ENCODE data around the gene ARHGAP8. TPM values are rescaled to one million over a fixed set of nuclear protein-coding genes. Genes with fewer than 3 reads are reported as not detected.

The ARHGAP8 gene
- total and polyA plus RNA-seq, 12 donors: 0.17 to 0.53 (median 0.33) TPM; not detected in 5

DNA sequence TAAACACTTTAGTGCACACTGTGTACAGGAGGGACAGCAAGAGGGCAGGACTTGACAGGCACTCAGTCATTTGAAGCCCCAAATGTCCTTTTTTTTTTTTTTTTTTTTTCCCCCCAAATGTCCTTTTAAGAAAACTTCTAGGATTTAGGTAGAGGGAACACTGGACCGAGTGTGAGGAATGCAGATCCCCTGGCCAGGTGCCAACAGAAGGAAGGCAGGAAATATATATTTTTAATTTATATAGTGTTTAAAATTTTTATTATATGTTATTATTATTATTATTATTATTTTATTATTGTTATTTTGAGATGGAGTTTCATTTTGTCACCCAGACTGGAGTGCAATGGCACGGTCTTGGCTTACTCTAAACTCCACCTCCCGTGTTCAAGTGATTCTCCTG lies 35.5 kb downstream of the ARHGAP8 start:
- WGBS, 2 donors: 73 to 75% methylated on average over 3 of the region's 3 CpGs
- ATAC-seq (no peak), DNase-seq (no peak)
- Histone ChIP-seq H3K27me3 (peaks cover 0 to 16% (median 0%) of the 10 kb centered on the region in 7 donors), H3K4me3 (no peak overlapping the region), H3K9me3 (peaks cover 0 to 10% (median 0%) of the 10 kb centered on the region in 11 donors), H3K36me3 (no peaks in the 10 kb centered on the region), H3K4me1 (no peaks in the 10 kb centered on the region), H3K27ac (no peak overlapping the region)
- intact Hi-C loops (cut with DNase I): no loop called here
- no peak for TF ChIP-seq CTCF (IDR thresholded peaks at IDR 0.05)

DNA sequence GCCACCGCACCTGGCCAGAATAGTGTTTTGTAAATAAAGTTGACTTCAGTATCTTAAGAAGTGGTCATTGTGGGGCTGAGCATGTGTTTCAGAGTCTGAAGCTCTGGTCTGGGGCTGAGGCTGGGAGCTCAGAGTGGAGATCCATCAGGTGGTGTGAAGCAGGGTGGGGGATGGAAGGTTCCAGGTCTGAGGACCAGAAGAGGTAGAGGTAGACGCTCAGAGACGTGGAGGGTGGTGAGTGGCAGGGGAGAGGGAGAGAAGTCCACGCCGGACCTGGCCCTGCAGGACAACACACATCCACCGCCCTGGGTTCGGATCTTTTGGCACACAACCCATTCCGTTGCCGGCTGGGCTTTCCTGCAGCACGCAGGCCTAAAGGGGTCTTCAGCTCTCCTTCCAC lies 40.7 kb downstream of the ARHGAP8 start:
- H3K36me3 ChIP-seq: no peaks in the 10 kb centered on the region
- no peak for TF ChIP-seq CTCF (IDR thresholded peaks at IDR 0.05)
- no peak for DNase-seq
- WGBS, 2 donors: 79 to 81% methylated on average over 10 of the region's 10 CpGs
- ATAC-seq: no peak
- H3K27me3 ChIP-seq: peaks cover 0 to 25% (median 19%) of the 10 kb centered on the region in 7 donors
- intact Hi-C loops (cut with DNase I): no loop called here
- H3K9me3 ChIP-seq: peaks cover 0 to 10% (median 0%) of the 10 kb centered on the region in 11 donors
- H3K4me3 ChIP-seq: no peak overlapping the region
- H3K27ac ChIP-seq: no peak overlapping the region
- H3K4me1 ChIP-seq: no peaks in the 10 kb centered on the region

DNA sequence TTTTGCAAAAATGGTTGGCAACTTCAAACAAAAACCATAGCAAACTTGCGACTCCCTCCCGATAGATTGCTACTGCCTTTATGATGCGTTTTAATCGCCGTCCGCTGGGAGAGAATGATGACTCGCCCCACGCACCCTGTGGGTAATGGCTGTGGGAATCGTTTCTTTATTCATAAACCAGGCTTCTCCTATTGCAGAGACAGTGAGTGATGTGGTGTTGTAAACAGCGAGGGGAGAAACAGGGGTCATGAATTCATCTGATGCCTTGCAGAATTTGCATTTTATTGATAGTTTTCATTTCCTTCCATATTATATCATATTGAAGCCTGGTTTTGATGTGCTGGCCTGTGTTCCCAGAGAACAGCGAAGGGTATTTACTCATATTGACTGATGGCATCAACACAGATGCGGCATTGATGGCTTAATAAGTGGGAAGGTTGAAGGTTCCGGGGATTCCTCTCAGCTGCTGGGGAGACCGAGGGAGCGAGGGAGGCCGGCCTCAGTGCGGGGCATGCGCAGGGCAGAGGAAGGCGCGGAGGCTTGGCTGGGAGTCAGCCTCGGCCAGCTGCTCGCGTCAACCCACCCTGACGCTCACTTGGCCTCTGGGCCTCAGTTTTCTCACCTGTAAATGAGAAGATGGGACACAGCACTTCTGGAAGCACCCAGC lies 41.3 kb downstream of the ARHGAP8 start:
- no peaks in the 10 kb centered on the region for H3K36me3 ChIP-seq
- no peak for TF ChIP-seq CTCF (IDR thresholded peaks at IDR 0.05)
- no peak overlapping the region for H3K27ac ChIP-seq
- 86 to 87% methylated on average over 24 of the region's 24 CpGs for WGBS, 2 donors
- DNase-seq (no peak), ATAC-seq (no peak)
- peaks cover 0 to 9% (median 0%) of the 10 kb centered on the region in 11 donors for H3K9me3 ChIP-seq
- intact Hi-C loops (cut with DNase I): no loop called here
- no peaks in the 10 kb centered on the region for H3K4me1 ChIP-seq
- H3K27me3 ChIP-seq: peaks cover 0 to 30% (median 24%) of the 10 kb centered on the region in 7 donors
- H3K4me3 ChIP-seq: no peak overlapping the region

DNA sequence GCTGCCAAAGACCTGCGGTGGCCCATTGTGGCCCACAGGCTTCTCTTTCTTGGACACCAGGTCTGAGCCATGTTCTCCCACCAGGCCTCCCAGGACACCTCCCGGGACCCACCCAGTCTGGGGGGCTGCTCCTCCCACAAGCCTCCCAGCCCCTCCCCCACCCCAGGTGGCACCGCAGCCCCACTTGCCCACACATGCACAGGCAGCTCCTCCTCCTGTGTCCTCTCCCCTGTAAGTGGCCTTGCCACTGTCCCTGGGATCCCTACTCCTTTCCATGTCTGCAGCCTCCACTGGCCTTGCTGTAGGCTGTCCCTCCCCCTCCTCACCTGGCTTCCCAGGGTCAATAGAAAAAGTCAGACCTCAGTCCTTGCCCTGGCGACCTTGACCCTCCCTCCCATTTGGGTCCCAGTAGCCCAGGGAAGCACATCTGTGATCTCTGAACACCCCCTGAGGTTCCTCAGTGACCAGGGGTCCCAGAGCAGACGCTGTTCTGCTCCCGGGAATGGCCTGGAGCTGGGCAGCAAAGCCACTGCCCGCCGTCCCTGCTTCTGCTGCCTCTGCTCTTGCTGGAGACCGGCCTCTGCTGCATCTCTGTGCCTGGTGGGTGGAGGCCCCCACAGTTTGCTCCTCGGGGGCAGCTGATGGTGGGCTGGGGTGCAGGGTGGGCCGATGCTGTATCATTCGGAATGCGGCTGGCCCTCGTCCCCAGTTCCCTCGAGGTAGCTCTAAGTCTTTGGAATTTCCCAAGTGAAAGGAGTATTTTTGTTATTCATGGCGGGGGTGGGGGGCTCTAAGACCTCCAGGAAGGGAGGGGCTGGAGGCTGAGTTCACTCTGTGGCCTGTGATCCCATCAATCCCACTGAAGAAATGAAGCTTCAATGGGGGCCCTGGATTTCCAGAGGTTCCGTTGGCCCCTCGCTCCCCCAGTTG lies 43.6 kb downstream of the ARHGAP8 start:
- Histone ChIP-seq H3K27ac (no peak overlapping the region), H3K4me3 (no peak overlapping the region), H3K27me3 (peaks cover 0 to 42% (median 32%) of the 10 kb centered on the region in 7 donors), H3K9me3 (no peaks in the 10 kb centered on the region), H3K36me3 (no peaks in the 10 kb centered on the region), H3K4me1 (no peaks in the 10 kb centered on the region)
- ATAC-seq (no peak), DNase-seq (no peak)
- intact Hi-C loops (cut with DNase I): no loop called here
- no peak for TF ChIP-seq CTCF (IDR thresholded peaks at IDR 0.05)
- 52 to 57% methylated on average over 18 of the region's 18 CpGs for WGBS, 2 donors
